NCI-H1105 treated with DMSO at 0.1 percent for 48 hours (cell line): ENCODE measurements around the gene LSR.

Experiments used
- DNase-seq: peaks from one replicate; lab custom pipeline; 2025; lab: John Stamatoyannopoulos, UW

LSR gene, protein sequence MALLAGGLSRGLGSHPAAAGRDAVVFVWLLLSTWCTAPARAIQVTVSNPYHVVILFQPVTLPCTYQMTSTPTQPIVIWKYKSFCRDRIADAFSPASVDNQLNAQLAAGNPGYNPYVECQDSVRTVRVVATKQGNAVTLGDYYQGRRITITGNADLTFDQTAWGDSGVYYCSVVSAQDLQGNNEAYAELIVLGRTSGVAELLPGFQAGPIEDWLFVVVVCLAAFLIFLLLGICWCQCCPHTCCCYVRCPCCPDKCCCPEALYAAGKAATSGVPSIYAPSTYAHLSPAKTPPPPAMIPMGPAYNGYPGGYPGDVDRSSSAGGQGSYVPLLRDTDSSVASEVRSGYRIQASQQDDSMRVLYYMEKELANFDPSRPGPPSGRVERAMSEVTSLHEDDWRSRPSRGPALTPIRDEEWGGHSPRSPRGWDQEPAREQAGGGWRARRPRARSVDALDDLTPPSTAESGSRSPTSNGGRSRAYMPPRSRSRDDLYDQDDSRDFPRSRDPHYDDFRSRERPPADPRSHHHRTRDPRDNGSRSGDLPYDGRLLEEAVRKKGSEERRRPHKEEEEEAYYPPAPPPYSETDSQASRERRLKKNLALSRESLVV

DNA sequence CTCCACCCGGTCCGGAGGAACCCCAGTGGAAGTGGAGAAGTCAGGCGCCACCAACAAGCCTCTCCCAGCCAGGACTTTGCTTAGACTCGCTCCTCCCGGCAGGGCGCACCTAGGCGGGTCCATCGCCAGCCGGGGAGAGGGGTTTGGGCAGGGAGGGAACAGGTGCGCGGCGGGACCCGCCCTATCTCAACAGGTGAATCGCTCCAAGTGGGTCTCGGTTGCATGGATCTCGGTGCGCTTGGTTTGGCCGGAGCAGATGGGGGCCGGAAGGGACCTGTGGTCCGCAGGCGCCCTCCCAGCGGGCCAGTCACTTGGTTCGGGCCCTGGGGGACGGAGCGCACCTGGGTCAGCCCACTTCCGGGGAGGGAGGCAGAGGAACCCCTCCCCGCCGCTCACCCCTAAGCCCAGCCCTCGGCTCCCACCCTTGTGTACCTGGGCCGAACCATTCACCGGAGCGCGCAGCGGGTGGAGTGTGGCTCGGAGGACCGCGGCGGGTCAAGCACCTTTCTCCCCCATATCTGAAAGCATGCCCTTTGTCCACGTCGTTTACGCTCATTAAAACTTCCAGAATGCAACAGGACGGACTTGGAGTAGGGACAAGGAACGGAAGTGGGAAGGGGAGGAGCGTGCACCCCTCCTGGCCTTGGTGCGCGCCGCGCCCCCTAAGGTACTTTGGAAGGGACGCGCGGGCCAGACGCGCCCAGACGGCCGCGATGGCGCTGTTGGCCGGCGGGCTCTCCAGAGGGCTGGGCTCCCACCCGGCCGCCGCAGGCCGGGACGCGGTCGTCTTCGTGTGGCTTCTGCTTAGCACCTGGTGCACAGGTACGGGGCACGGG lies at the start of gene LSR:
LSR (plus strand) TSS at position 693 of the 836 bp plus-strand sequence; CDS start at position 714, 21 bp downstream.
- peak; percentile 92 for DNase-seq

DNA sequence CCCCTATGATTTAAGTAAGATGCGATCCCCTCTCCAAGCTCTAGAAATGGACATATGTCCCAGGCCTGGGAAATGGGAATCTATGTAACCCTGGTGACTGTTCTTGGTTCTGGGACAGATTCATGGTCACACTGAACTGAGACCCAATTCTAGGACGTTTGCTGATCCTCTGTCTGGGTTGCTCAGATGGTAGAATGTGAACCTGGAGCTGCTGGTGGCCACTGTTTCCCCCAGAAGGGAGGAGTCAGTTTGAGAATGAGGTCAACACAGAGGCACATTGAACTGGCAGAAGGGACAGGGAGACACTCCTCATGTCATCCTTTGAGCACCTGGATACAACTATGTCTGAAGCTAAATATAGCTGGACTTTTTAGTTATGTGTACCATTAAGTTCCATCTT lies 49.3 kb upstream of the LSR start:
- DNase-seq, result no peak

DNA sequence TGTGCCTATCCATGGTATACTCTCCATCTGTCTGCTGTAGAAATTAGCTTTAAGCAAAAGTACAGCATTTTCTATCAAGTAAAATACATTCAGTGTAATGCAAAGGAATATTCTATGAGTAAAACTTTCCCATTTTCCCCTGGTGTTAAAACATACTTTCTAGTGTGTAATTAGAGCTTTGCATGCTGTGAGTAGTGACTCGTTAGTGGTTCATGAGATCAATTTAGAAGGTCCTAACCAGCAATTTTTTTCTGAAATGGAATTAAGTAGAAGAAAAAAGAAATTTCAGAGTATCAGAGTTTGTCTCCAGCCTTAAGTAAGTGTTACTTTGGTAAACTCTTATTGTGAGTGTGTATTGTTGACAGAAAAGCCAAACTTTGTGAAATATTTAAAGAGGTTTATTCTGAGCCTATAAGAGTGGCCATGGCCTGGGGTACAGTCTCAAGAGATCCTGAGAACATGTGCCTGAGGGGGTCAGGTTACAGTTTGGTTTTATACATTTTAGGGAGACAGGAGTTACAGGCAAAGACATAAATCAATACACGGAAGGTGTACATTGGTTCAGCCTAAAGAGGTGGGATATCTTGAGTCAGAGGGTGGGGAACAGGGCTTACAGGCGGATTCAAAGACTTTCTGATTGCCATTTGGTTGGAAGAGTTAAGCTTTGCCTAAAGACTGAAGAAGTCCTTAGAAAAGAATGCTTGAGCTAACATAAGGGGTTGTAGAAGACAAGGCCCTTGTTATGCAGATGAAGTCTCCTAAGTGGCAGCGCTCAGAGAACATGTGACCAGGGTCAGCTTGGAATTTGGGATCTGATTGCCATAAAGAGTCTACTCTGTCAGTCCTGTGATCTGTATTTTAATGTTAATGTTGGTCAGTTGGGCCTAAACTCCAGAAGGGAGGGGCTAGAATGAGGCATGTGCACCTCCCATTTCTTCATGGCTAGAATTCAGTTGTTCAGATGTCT lies 45.8 kb upstream of the LSR start:
- no peak for DNase-seq

DNA sequence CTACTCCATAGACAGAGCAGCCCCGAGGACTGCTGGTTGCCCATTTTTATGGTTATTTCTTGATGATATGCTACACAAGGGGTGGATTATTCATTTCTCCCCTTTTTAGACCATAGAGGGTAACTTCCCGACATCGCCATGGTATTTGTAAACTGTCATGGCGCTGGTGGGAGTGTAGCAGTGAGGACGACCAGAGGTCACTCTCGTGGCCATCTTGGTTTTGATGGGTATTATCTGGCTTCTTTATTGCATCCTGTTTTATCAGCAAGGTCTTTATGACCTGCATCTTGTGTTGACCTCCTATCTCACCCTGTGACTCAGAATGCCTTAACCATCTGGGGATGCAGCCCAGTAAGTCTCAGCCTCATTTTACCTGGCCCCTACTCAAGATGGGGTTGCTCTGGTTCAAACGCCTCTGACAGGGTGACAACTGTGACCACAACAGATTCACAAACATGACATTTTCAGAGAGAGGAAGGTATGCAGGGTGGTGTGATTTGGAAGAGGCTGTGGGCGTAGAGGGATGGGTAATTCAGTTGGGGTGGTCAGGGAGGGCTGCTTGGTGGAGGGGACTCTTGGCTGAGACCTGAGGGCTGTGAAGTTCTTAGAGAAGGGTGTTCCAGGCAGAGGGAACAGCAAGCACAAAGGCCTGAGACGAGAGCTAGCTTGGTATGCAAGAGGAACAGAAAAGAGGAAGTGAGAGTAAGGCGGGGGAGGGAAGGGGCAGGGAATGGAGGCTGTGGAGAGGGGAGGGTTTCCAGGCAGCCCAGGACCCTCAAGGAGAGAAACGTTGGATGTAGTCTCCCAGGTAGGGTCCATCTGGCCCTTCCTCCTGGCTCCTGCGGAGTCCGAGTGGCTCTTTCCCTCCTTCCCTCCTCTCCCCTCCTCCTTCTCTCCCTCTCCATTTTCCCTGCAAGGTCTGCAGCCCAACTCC lies 43.7 kb upstream of the LSR start:
- no peak for DNase-seq

DNA sequence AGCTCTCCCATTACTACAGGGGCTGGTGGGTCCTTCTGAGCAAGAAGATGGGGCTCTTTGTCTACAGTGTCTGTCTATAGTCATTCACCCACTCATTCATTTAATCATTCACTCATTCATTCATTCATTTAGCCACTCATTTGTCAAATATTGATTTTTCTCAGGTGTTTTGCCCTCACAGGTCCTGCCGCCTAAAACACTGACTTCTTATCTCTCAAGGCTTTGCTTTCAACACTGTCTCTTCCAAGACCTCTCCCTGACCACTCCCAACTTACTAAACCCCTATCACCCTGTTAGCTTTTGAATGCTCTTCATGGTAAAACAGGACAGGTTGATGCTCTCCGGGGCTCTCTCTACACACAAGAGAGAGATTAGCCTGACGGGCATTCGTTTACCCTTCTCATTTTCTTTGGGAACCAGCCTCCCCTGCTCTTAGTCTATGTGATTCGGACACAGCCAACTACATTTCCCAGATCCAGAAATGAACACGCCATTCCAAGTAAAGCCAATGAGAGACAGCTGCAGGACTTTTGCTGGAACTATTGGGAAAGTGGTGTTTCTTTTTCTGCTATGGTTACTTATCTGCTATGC lies 43.0 kb upstream of the LSR start:
- DNase-seq, result no peak

DNA sequence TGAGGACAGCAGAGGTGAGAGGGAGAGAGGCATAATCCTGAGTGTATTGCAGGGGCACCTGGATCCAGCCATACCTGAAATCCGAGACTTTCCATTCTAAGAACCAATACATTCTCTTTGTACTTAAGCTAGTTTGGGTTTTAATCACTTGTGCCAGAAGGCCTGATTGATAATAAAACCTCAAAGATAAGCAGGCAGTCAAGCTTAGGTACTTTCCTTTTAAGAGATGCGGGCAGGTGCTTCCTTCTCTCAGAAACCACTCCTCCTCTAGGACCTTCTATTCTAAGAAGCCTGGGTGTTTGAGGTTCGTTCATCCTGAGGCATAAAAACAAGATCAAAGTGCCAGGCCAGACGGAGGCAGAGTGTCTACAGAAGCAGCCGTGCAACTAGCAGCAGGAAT lies 42.4 kb upstream of the LSR start:
- no peak for DNase-seq

DNA sequence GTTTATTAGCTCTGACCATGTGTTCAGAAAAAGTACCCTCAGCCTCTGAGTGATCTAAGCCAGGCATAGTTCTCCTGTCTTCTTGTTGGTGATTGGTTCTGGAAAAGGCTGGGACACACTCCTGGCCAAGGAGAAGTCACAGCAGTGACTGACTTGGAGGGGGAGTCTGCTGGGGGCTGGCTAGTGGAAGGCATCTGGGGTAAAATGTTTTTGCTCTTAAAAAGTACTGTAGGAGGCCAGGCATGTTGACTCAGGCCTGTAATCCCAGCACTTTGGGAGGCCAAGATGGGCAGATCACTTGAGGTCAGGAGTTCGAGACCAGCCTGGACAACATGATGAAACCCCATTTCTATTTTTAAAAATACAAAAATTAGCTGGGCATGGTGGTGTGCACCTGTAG lies 41.9 kb upstream of the LSR start:
- DNase-seq, result no peak

DNA sequence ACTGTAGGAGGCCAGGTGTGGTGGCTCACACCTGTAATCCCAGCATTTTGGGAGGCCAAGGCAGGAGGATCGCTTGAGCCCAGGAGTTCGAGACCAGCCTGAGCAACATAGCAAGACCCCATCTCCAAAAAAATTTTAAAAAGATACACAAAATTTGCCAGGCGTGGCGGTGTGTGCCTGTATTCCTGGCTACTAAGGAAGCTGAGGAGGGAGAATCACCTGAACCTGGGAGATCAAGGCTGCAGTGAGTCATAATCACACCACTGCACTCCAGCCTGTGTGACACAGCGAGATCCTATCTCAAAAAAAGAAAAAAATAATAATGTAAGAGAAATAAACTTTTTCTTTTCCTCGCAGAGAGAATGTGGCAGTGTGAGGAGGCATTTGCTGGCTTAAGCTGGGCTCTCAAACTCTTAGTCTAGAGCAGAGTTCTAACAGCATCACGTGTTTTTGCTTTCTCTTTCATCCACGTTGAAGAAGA lies 41.4 kb upstream of the LSR start:
- no peak for DNase-seq

DNA sequence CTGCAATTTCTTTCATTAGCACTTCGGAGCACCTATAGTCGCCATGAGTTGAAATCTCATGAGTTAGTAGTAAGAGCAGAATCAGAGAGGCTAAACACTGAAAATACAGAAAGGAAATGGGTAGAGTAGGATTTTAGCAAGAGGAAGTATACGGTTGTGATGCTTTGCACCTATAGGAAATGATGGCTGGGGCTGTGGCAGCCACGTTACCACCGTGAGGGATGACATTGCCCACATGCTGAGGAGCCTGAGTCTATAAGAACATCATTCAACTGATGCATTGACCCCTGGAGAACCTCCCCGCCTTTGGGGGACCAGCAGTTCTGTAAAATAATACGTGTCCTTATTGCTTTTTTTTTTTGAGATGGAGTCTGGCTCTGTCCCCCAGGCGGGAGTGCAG lies 40.7 kb upstream of the LSR start:
- DNase-seq, result no peak

DNA sequence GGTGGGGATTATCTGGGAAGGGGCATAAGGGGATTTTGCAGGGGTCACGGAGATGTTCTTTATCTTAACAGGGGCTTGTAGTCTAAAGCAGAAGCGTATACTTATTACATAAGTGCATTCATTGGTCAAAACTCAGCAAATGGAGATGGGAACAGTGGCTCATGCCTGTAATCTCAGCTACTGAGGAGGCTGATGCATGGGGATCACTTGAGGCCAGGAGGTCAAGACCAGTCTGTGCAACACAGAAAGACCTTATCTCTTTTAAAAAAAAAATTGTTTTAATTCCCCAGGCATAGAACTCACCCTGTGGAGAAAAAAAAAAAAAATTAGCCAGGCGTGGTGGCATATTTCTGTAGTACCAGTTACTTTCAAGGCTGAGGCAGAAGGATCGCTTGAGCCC lies 39.2 kb upstream of the LSR start:
- DNase-seq, result no peak

DNA sequence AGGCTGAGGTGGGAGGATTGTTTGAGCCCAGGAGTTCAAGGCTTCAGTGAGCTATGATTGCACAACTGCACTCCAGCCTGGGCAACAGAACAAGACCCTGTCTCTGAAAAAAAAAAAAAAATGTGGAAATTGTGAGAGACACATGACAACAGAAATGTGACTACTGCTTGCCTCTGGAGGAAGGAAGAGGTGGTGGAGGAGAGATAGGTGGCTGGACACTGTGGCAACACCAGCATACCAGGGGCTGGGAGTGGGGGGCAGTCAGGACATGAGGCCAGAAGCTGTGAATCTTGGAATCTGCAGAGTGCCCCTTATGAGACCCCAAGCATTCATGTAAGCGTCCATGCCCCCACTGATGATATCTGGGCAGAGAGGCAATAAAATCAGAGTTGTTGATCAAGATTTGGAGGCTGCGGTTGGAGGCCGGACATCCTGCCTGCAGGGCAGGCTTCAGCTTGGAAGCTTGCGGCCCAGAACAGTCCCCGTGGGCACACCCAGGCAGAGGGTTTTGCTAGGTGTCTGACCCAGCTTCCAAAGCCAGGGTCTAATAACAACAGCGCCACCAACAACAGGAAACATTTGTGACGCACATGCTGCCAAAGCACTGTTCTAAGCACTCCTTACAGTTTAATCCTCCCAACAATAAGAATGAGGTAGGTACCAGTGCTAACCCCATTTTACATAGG lies 37.1 kb upstream of the LSR start:
- no peak for DNase-seq

DNA sequence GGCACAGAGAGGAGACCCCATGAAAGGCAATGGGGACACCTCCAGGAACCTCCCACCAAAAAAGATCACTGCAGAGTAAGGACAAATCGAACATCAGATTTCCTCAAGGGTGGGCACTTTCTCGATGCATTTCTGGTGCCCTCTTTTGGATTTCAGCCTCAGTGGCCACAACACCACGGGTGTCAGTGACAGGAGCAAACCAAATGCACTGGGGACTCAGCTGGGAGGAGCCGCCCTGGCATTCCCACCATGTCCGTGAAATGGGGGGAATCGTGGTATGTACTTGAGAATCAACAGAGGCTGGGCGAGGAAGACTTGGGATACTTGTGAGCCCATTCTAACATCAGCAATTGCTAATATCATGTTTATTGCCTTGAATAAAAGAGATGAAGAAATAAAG lies 36.6 kb upstream of the LSR start:
- no peak for DNase-seq

DNA sequence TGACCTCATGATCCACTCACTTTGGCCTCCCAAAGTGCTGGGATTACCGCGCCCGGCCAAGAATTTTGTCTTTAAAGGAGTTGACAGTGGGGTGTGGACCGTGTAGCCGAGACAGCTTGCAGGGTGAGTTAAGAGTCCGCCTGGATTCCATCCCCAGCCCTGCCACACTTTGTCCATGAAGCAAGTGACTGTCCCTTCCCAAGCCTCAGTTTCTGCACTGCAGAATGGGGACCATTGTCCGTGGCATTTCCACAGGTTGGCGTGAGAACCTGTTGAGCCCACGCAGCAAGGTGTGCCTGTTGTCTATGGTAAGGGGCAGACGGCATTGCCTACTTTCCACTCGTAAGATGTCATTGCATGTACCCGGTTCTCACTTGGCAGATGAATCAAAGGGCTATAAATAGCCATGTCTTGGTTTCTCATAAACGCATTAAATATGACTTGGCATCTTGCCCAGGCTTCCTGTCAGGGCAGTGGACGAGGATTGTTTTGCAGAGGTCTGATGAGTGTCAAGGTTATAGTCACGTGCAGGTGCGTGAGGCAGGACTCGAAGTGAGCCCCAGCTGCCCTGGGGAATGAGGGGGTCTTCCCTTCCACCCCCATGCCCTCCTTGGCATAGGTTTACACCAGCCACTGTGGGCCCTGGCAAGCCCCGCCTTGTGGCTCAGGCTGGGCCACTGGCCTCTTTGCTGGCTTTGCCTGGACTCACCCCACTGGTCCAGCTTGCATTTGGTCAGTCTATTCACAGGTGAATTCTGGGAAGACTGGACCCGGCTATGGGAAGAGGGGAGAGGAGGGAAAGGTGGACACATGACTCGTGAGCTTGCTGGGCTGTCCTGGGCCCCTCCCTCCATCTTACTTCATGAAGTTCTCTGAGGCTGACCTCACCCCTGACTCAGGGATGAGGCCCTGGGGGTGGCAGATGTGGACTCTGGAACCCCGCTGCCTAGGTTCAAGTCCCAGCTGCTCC lies 34.9 kb upstream of the LSR start:
- peak; percentile 98 for DNase-seq

DNA sequence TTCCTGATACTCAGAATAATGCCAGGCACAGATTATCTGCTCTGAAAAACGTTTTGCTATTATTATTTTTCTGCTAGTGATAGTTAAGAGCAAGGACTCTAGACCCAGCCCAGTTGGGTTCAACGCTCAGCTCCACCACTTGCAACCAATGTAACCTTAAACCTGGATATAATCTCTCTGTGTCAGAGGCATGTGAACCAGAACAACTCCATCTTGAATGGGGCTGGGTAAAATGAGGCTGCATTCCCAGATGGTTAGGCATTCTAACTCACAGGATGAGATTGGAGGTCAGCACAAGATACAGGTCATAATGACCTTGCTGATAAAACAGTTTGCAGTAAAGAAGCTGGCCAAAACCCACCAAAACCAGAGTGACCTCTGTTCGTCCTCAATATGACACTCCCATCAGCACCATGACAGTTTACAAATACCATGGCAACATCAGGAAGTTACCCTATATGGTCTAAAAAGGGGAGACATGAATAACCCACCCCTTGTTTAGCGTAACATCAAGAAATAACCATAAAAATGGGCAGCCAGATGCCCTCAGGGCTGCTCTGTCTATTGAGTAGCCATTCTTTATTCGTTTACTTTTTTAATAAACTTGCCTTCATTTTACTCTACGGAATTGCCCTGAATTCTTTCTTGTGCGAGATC lies 33.9 kb upstream of the LSR start:
- DNase-seq, result no peak

DNA sequence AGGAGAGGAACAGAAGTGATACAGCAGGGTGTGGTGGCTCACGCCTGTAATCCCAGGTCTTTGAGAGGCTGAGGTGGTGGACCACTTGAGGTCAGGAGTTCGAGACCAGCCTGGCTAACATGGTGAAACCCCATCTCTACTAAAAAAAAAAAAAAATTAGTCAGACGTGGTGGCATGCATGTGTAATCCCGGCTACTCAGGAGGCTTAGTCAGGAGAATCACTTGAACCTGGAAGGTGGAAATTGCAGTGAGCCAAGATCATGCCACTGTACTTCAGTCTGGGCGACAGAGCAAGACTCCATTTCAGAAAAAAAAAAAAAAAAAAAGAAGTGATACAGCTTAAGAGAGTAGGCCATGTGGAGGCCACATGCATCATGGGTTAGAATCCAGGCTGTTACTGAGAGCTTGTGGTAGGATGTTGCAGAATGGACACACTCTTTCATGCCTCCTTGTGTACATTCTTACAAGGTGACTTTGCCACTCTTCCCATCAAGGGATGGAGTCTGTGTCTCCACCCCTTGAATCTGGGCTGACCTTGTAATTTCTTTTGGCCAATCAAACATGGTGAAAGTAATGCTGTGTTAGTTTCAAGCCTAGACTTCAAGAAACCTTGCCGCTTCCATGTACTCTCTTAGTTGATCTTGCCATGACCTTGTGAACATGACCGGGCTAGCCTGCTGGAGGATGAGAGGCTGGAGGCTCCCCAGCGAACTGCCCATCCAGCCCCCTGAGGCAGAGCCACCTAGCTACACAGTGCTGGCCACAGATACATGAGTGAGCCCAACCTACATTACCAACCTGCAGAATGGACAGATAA lies 32.6 kb upstream of the LSR start:
- no peak for DNase-seq

DNA sequence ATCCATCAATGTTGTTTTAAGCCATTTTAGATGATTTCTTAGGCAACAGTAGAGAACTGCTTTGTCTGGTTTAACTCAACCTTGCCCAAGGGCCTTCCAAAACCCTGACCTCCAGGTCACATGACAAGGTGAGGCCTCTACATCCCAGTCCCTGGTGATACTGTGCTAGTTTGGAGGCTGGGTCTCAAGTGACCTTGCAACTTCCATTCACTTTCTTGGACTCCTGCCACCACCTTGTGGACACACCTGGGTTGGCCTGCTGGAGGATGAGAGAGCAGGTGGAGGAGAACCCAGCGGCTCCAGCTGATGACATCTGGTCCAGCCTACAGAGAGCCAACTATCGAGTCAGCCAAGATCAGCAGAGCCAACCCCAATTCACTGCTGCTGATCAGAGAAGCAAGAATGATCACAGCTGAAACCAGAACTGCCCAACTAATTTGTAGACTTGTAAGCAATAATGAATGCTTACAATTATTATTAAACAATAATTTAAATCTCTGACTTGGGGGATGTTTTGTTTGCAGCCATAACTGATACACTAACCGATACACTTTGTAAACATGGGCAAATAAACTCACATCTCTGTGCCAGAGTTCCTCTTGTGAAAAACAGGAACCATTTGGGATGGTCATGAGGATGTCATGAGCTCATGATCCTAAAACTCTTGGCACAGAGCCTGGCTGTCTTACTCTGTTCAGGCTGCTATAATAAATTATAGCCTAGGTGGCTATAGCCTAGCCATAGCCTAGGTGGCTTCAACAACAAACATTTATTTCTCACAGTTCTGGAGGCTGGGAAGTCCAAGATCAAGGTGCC lies 31.8 kb upstream of the LSR start:
- DNase-seq, result peak; percentile 6
